ENCODE measurements around the gene CRYL1.

CRYL1 gene

GRCh38 chr13:20383058-20383457, 142.6 kb downstream of the CRYL1 start:
- Histone ChIP-seq H3K27ac (ENCODE audit: extremely low read depth, low read depth, low read length) (no peak overlapping the region), H3K36me3 (ENCODE audit: control insufficient read depth in 2 of 2, insufficient read depth in 1 of 2, low read length in 2 of 2) (no peaks in the 10 kb centered on the region)

DNA sequence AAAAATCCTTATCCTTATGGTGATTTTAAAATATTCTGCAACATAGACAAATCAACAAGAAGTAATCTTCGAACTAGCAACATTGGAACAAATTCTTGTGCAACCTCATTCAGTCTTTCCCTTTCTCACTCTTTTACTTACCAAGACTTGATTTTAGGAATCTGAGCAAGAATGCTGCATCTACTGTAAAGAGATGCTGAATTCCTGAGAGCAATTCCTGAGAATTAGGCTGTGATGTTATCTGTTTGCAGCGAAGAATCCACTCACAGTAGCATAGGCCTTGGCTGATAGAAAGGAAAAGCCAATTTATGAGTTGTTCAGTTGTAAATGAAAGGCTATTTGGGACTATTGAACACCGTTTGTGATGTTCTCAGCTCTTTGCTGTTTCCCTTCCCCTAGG, 144.3 kb downstream of the CRYL1 start:
- Histone ChIP-seq H3K4me1 (ENCODE audit: control insufficient read depth, insufficient read depth, low read length) (no peaks in the 10 kb centered on the region), H3K4me3 (ENCODE audit: low read depth, low read length) (no peak overlapping the region), H3K9me3 (ENCODE audit: control insufficient read depth, insufficient read depth, low read depth, low read length) (no peaks in the 10 kb centered on the region), H3K27ac (ENCODE audit: extremely low read depth, low read depth, low read length) (no peak overlapping the region), H3K36me3 (ENCODE audit: control insufficient read depth in 2 of 2, insufficient read depth in 1 of 2, low read length in 2 of 2) (no peaks in the 10 kb centered on the region)
- ChIA-PET POLR2A (no interaction called here), CTCF (no interaction called here)
- no peak for TF ChIP-seq ZNF544 (tag by site-specific recombination; IDR thresholded peaks at IDR 0.05)
- no peak for TF ChIP-seq SCRT2 (tag by site-specific recombination; IDR thresholded peaks at IDR 0.05)
- TF ChIP-seq GLI2 (tag by site-specific recombination; IDR thresholded peaks at IDR 0.05; ENCODE audit: borderline replicate concordance, low read depth), result no peak
- TF ChIP-seq ZBTB6 (tag by site-specific recombination; IDR thresholded peaks at IDR 0.05), result no peak

More at GRCh38 chr13:20383058-20383457, 142.6 kb downstream of the CRYL1 start:
- CTCF ChIA-PET, result interaction anchor here (0.7 to 0.9 kb wide), 3 partner anchors 8 to 1607 kb away, joined by 3 to 5 read pairs (median 4); no protein-coding TSS in a partner anchor
- Histone ChIP-seq H3K4me3 (ENCODE audit: low read depth, low read length) (no peak overlapping the region), H3K9me3 (ENCODE audit: control insufficient read depth, insufficient read depth, low read depth, low read length) (no peaks in the 10 kb centered on the region), H3K4me1 (ENCODE audit: control insufficient read depth, insufficient read depth, low read length) (no peaks in the 10 kb centered on the region)
- POLR2A ChIA-PET, result no interaction called here
- no peak for TF ChIP-seq ZNF544 (tag by site-specific recombination; IDR thresholded peaks at IDR 0.05)
- no peak for TF ChIP-seq ZNF221 (tag by site-specific recombination; IDR thresholded peaks at IDR 0.05; ENCODE audit: borderline replicate concordance)

GRCh38 chr13:20378721-20379120, 146.9 kb downstream of the CRYL1 start:
- Histone ChIP-seq H3K36me3 (ENCODE audit: control insufficient read depth in 2 of 2, insufficient read depth in 1 of 2, low read length in 2 of 2) (no peaks in the 10 kb centered on the region), H3K4me1 (ENCODE audit: control insufficient read depth, insufficient read depth, low read length) (no peaks in the 10 kb centered on the region), H3K27ac (ENCODE audit: extremely low read depth, low read depth, low read length) (no peak overlapping the region), H3K9me3 (ENCODE audit: control insufficient read depth, insufficient read depth, low read depth, low read length) (no peaks in the 10 kb centered on the region), H3K4me3 (ENCODE audit: low read depth, low read length) (no peak overlapping the region)
- ChIA-PET CTCF (no interaction called here), POLR2A (no interaction called here)
- TF ChIP-seq ZNF654 (tag by site-specific recombination; IDR thresholded peaks at IDR 0.05; ENCODE audit: low read depth) (no peak), ZNF10 (tag by site-specific recombination; IDR thresholded peaks at IDR 0.05) (no peak), SP7 (tag by site-specific recombination; IDR thresholded peaks at IDR 0.05) (no peak), ZNF248 (tag by site-specific recombination; IDR thresholded peaks at IDR 0.05) (no peak), ZNF175 (tag by site-specific recombination; IDR thresholded peaks at IDR 0.05) (no peak), MZF1 (tag by site-specific recombination; IDR thresholded peaks at IDR 0.05; ENCODE audit: borderline replicate concordance) (no peak), ZNF610 (tag by site-specific recombination; IDR thresholded peaks at IDR 0.05; ENCODE audit: borderline replicate concordance) (no peak), KLF16 (tag by site-specific recombination; IDR thresholded peaks at IDR 0.05) (no peak), MYNN (tag by site-specific recombination; IDR thresholded peaks at IDR 0.05; ENCODE audit: borderline replicate concordance) (no peak), ZNF114 (tag by site-specific recombination; IDR thresholded peaks at IDR 0.05) (no peak), ZNF292 (tag by site-specific recombination; IDR thresholded peaks at IDR 0.05; ENCODE audit: borderline replicate concordance, low read depth) (no peak)
- TF ChIP-seq, protein P1, sequence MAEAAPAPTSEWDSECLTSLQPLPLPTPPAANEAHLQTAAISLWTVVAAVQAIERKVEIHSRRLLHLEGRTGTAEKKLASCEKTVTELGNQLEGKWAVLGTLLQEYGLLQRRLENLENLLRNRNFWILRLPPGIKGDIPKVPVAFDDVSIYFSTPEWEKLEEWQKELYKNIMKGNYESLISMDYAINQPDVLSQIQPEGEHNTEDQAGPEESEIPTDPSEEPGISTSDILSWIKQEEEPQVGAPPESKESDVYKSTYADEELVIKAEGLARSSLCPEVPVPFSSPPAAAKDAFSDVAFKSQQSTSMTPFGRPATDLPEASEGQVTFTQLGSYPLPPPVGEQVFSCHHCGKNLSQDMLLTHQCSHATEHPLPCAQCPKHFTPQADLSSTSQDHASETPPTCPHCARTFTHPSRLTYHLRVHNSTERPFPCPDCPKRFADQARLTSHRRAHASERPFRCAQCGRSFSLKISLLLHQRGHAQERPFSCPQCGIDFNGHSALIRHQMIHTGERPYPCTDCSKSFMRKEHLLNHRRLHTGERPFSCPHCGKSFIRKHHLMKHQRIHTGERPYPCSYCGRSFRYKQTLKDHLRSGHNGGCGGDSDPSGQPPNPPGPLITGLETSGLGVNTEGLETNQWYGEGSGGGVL (tag by site-specific recombination; IDR thresholded peaks at IDR 0.05), result no peak
- TF ChIP-seq, protein P2, sequence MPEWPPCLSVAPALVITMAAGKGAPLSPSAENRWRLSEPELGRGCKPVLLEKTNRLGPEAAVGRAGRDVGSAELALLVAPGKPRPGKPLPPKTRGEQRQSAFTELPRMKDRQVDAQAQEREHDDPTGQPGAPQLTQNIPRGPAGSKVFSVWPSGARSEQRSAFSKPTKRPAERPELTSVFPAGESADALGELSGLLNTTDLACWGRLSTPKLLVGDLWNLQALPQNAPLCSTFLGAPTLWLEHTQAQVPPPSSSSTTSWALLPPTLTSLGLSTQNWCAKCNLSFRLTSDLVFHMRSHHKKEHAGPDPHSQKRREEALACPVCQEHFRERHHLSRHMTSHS (tag by site-specific recombination; IDR thresholded peaks at IDR 0.05), result no peak
- TF ChIP-seq, protein P3, sequence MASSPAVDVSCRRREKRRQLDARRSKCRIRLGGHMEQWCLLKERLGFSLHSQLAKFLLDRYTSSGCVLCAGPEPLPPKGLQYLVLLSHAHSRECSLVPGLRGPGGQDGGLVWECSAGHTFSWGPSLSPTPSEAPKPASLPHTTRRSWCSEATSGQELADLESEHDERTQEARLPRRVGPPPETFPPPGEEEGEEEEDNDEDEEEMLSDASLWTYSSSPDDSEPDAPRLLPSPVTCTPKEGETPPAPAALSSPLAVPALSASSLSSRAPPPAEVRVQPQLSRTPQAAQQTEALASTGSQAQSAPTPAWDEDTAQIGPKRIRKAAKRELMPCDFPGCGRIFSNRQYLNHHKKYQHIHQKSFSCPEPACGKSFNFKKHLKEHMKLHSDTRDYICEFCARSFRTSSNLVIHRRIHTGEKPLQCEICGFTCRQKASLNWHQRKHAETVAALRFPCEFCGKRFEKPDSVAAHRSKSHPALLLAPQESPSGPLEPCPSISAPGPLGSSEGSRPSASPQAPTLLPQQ (tag by site-specific recombination; IDR thresholded peaks at IDR 0.05), result no peak
